ENCODE measurements around the gene UBAP2L.
"Not testable (repeated sequence)": the region's sequence is repeated elsewhere in the genome, so short reads cannot be mapped to it uniquely, and the experiment has no call there.

Gene UBAP2L

DNA sequence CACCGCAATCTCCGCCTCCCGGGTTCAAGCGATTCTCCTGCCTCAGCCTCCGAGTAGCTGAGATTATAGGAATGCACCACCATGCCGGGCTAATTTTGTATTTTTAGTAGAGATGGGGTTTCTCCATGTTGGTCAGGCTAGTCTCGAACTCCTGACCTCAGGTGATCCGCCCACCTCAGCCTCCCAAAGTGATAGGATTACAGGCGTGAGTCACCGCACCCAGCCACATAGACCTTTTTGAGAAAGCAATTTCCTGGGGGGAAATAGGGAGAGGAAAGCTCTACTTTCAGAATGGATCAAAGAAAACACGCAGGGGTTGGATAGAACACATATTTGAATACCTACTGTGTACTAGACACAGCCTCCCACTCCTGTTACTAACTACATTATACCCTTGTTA lies 15.0 kb upstream of the UBAP2L start:
- not testable (repeated sequence) for DNase-seq

DNA sequence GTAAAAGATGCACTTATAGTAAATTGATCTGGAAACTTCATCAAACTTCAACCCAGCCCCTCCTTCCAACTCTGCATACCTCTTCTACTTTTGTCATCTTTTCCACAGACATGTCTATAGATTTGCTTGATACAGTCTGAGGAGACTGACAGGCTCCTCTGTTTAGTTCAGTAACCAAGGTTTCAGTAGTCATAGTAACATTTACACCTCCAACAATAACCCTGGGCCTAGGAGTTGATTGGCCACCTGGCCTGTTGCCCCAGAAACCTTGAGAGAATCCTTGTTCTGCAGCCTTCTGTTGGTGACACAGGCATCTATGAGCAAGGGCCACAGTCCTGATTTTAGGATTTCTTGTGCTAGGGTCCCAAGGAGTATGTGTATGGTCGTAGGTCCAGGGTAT lies 14.6 kb upstream of the UBAP2L start, which contains the start of gene CFAP141:
CFAP141 (minus strand) TSS at position 138 of the 400 bp plus-strand sequence; CDS start at position 112, 26 bp downstream.
- DNase-seq: no peak

DNA sequence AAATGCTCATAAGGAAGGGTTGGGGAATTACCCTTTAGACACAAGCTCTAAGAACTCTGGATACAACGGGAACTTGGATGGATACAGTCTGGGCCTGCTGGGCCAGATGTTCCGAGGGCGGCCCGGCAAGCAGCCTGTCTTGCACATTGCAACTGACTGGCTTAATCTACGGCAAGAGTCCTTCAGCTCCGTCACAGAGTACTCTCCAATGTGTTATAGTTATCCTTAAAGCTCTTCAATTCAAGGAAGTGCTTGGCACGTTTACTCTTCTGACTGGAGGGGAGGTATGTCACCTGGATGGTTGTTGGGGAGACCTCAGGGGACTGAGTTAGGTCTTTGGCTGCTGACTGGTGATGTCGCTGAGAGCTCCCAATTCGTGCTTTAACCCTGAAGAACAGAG lies 13.5 kb upstream of the UBAP2L start:
- no peak for DNase-seq

DNA sequence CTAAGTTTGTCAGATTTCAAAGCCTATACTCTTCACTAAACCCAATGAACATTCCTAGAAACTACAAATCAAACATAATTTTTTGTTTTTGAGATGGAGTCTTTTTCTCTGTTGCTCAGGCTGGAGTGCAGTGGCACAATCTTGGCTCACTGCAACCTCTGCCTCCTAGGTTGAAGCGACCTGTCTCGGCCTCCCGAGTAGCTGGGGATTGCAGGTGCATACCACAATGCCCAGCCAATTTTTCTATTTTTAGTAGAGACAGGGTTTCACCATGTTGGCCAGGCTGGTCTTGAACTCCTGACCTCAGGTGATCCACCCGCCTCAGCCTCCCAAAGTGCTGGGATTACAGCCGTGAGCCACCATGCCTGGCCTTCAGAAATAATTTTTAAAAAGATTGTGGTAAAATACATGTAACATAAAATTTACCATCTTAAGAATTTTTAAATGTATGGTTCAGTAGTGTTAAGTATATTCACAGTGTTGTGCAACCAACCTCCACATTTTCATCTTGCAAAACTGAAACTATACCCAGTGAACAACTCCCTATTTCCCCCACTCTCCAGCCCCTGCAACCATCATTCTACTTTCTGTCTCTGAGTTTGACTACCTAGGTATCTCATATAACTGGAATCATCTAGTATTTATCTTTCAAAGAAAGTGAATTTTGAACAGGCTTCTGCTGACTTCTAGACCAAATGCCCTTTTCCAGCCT lies 11.9 kb upstream of the UBAP2L start:
- DNase-seq: no peak

DNA sequence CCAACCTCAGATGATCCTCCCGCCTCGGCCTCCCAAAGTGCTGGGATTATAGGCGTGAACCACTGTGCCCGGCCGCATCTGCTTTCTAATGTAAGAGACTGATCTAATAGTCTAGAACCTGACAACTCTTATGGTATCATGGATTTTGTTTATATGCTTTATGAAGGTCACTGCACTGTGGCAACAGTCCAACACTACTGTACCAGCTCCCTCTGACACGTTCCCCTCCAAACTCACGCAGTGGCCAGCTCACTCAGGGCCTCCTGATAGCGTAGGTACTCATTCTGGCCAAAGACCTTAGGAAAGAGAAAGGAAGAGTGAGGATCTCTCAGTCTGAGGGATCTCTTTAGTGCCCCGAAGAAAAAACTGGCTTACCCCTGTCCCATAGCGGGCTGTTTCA lies 8.7 kb upstream of the UBAP2L start:
- DNase-seq: no peak

DNA sequence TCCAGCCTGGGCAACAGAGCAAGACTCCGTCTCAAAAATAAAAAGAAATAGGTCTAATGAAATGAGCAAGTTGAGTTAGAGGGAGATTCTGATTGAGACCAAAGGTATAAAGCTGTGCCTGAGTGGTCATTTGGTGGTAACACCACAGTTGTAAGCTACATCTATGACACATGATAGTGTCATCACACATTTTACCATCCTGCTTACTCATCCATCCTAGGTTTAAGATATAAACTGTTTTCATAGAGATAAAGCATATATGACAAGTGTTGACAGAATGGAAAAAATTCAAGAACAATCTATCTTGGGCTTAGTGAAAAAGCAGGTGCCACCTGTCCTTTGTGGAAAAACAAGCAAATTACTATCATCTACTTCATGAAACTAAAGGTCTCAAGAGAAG lies 7.5 kb upstream of the UBAP2L start:
- no peak for DNase-seq

DNA sequence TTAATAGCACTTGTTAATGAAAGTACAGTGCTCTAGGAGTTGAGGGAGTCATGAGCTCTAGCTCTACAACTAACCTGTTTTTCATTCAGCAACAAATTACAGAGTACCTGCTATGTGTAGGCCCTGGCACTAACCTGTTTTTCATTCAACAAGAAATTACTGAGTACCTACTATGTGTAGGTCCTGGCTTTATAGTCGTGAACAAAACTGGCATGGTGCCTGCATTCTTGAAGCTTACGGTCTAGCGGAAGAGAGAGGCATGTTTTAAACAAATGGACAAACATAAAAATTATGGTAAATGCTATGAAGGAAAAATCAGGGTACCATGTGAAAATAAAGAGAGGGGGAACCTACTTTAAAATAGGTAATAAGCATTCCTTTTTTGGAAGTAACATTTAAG lies 2.2 kb upstream of the UBAP2L start:
- no peak for DNase-seq

DNA sequence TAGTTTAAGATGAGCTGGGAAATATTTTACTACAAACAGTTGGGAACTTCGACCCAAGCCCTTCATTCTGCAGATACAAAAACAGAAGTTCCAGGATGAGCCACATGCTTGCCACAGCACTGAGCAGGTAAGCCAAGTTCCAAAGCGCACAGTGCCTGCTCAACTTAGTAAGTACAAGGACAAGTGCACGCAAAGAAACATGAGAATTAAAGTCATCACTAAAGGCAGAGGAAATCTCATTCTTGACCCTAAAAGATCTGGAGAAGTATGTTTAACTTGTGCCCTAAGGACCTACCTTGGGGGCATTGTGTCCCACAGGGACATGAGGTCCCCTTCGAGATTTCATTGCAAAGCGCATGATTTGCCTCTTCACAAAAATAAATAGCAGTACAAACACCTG lies 1.2 kb upstream of the UBAP2L start:
- DNase-seq: peak; percentile 58 to 71

DNA sequence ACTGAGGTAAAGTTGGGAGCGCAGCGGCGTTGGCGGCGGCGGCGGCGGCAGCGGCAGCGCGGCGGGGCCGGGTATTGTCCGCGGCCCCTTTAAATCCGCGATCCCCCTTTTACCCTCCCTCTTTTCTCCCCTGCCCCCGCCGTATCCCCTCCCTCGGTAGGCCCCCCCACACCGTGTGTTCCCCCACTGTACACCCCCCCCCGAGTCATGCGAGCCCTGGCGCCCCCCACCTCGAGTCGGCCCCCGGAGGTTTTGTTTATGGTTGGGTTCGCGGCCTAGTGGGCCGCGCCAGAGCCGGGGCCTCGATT lies 169 bp downstream of the UBAP2L start:
- no peak for DNase-seq

DNA sequence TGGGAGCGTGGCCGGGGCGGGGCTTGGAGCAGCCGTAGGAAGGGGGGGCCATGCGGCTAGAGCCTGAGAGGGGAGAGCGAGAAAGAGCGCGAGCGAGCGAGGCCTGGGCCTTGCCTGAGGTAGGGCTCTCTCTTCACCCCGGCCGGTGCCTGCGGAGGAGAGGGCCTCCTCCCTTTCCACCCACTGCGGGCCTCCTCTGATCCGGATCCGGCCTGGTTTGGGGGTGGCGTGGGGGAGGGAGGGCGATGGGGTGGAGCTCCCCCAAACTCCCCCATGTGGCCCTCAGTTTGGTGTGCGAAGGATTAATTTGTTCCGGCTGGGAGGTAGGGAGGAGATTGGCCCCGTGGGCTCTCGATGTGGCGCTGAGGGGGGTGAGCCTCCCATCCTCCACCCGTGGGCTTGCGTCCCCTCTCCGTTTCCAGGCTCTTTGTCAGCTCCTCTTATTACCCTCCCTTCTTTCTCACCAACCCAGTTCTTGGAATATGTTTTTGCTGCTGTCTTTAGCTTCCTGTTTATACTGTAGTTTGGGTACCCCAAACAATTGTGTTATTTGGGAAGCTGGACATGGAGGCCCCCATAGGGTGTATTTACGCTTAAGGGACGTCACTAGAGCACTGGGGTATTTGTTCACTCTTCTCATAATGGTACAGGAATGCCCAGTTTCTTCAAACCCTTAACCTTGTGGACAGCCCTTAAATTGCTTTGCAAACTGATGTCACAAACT lies 685 bp downstream of the UBAP2L start:
- DNase-seq: peak; percentile 29 to 39

DNA sequence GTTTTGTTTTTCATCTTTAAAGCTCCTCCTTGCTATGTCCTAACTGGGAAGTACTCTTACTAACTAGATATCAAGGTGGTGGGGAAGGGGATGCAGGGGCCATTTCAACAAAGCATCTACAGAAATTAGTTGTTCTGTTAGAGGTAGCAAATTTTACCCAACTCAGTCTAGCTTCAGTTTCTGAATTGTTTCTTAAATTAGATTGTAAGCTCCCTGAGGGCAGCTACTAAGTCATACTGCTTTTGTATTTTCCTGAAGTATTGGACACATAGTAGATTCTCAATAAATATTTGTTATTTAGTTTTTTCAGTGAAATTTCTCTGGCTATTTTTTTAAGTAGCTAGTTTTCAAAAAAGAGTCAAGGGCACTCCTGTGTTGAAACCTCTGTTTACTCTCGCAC lies 1.8 kb downstream of the UBAP2L start:
- DNase-seq: no peak

DNA sequence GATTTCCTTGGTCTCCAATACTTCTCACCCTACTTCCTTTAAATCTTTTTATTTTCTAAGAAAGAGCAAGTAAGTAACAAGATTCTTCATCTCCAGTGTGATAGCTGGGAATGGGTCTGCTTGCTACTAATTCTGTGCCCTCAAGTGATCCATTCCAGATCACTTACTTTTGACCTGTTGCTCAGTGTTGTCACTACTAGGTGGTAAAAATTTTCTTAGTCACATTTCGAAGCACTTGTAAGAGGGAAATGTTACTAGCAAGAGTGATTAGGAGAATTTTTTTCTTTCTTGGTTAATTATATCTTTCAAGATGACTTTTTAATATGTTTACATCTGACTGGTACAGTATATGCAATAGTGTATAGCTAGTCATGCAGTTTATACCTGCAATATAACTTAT lies 2.2 kb downstream of the UBAP2L start:
- no peak for DNase-seq

DNA sequence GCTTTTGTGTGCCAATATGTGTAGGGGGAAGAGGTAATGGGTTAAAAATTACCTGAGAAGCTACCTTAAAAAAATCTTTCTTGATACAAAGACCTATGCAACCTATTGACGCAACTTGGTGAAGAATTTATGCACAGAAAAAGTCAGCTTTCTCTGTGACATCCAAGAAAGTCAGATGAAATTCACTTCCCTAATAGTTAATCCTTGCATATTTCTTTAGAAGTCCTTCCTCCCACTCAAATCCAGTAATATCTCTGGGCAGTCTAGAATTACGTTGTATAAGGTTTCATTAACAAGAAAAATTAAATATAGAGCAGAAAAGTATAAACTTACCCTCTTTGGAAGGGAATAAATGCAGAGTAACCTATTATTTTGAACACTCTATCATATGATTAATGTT lies 2.9 kb downstream of the UBAP2L start:
- DNase-seq: peak; percentile 34 to 50

DNA sequence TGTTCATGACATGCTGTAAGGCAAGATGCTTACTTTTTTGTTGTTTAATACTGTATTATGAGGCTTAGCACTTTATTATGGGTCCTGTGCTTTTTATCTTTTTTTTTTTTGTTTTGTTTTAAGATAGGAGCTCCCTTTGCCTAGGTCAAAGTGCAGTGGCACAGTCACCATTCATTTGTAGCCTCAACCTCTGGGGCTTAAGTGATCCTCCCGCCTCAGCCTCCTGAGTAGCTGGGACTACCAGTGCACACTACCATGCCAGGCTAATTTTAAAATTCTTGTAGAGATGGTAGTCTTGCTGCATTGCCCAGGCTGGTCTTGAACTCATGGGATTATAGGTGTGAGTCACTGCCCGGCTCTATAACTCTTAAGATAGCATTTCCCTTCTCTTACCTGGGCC lies 4.6 kb downstream of the UBAP2L start:
- DNase-seq: no peak

DNA sequence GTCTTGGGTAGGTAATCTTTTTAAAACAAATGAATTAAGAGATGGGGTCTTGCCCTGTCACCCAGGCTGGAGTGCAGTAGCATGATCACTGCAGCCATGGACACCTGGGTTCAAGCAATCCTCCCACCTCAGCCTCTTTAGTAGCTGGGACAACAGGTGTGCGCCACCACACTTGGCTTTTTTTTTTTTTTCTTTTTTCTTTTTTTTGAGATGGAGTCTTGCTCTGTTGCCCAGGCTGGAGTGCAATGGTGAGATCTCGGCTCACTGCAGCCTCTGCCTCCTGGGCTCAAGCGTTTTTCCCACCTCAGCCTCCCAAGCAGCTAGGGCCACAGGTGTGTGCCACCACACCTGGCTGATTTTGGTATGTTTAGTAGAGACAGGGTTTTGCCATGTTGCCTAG lies 10.4 kb downstream of the UBAP2L start:
- DNase-seq: not testable (repeated sequence)

DNA sequence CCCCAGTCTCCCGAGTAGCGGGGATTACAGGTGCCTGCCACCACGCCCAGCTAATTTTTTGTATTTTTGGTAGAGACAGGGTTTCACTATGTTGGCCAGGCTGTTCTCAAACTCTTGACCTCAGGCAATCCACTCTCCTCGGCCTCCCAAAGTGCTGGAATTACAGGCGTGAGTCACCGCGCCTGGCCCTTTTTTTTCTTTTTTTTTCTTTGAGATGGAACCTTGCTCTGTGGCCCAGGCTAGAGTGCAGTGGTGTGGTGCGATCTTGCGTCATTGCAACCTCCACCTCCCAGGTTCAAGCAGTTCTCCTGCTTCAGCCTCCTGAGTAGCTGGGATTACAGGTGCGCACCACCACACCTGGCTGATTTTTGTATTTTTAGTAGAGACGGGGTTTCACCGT lies 12.4 kb downstream of the UBAP2L start:
- DNase-seq: not testable (repeated sequence)

DNA sequence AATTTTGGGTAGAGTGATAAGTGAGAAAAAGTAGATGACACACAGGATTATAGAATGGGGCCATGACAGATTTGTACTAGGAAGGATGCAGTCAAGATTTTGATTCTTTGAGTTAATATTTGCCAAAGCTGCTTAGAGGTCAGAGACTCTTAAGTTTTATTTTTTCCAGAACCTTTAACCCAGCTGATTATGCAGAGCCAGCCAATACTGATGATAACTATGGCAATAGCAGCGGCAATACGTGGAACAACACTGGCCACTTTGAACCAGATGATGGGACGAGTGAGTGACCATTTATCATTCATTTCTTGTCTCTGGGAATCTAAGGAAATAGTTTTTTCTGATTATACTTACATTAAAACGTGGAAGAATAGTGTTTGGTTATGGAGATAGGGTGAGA lies 16.1 kb downstream of the UBAP2L start:
- DNase-seq: no peak

DNA sequence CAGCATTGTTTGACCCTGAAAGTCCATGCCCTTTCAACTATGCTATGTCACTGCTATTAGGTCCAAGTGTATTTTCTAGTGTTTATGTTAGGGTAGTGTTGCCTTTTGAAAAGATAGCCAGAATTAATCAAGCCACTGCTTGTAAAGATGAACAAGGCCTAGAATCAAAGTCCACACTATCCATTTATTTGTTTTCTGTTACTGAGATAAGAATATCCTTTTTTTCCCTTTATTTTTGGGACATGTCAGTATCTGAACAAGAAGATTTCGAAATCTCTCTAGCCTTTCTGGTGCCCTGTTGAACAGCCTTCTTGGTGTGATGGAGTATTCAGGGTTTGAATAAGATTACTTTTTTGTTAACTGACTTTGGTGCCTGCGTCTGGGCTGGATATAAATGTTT lies 16.7 kb downstream of the UBAP2L start:
- DNase-seq: no peak

DNA sequence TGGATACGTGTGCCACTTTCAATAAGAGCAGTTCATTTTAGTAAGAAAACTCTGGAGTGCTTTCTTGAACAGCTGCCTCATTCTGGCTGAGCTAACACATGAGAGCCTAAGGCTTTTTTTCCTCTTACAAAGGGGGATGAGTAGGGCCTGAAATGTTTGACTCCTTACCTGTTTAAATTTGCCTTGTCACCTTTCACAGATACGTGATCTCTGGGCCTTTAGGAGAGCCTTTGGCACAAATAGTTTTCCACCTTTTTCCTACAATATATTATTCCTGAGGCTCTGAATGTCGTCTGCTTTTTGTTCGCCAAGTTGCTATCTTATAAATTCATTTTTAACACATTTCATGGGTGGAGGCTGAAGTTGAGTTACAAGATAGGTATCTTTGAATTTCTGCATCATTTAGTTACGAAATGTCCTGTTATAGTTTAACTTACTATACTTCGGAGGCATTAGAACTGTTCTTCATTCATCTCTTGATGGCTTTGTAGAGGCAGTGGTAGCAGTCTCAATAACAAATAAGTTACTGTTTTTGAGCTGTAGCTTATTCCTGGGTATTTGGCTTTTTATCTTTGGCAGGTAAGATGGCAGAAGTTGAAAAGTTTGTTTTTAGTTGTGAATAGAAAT lies 17.2 kb downstream of the UBAP2L start:
- DNase-seq: no peak

DNA sequence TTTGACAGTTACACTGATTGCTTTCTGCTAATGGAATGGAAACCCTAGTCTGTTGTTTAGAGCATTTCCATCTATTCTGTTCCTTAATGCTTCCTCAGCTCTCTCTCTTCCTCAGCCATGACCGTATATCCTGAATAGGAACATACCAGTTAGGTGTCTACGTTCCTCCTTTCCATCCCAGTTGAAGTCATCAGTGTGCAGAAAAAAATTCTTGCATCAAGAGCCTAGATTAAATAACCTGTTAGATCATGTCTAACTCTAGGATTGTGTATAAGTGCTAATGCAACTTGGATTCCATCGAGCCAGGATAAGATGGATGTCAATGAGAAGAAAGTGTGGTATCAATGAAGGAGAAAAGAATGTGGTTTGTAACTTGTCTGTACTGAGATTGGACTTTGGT lies 18.7 kb downstream of the UBAP2L start:
- no peak for DNase-seq

DNA sequence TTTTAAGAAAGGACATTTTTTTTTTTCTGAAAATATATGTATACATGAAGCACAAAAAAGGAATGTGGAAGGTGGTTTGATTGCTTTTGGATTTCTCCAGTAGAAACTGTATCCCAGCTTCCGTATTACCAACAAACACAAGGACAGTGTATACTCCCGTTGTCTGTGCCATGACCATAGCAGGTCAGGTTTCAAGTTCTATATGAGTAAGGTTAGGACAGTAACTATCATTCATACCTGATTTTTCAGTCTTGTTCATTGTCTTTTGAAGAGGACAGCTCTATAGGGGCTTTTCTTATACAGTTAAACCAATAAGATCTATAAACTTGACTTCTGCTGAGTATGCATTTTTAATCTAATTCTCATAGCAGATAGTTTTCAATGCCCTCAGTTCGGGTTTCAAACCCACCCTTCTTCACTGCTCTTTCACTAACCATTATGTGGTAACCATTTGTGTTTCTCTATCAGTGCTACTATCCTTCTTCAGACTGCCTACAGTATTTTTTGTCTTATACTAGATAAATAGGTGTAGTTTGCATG lies 19.6 kb downstream of the UBAP2L start:
- DNase-seq: no peak

DNA sequence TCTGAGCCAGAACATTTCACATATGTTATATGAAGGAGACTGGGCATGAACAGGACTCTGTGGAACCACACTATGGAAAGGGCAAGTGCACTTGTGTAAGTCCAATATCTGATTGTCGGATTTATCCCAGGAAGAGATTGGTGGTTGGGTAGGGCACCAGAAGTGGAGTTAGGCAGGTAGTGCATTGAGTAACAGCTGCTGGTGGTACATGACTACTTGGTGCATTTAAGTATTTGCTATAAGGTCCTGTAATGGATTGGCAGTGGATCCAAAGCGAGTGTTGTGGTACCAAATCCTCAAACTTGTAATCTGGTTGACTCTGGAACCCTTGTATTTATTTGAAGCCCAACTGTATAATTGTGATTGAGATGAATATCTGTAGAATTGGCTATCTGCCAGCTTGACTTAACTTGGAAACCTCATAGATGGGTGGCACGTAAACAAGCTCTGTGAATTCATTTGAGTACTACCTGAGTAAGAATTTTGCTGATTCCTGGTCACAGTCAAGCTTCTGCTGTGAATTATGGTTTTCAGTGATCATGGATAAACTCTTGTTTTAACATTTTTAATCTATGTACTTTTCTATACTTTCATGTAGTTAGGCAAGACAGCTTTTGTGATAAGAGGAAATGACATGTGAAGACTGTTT lies 21.1 kb downstream of the UBAP2L start:
- no peak for DNase-seq

DNA sequence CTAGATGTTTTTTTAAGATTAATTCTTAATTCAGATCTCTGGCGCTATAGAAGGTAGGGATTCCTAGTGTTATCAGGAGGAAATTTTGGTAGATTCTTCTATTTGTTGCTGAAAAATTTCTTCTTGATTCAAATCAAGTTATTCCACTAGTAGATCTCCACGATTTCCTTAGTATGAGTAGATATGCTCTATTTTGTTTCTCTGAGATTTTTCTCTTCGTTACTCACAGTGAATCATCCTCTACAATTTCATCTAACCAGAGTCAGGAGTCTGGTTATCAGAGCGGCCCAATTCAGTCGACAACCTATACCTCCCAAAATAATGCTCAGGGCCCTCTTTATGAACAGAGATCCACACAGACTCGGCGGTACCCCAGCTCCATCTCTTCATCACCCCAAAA lies 32.9 kb downstream of the UBAP2L start:
- no peak for DNase-seq
